Stomach (tissue), 9 donors: ENCODE measurements around the gene NEK7. TPM values are rescaled to one million over a fixed set of nuclear protein-coding genes. Genes with fewer than 3 reads are reported as not detected.
"Not testable (repeated sequence)": the region's sequence is repeated elsewhere in the genome, so short reads cannot be mapped to it uniquely, and the experiment has no call there.

Source experiments
- DNase-seq, 2 donors: peaks; one replicate each; pipeline versions ENCODE4 v3.0.0 to v3.0.0-alpha.2; 2013 to 2019
- H3K27ac ChIP-seq, 5 donors: fragments of 200-600 bp in 4 of 5; sonication (generic) in 4 of 5; one replicate each; pipeline ENCODE4 v1.5.1; 2013 to 2019; ENCODE audit warnings: mild to moderate bottlenecking in 1 of 5, moderate library complexity in 1 of 5
- H3K27me3 ChIP-seq, 3 donors: fragments of 200-600 bp; sonication (generic); one replicate each; pipeline ENCODE4 v1.5.1; 2017 to 2019; ENCODE audit warnings: mixed run types in 1 of 3
- H3K36me3 ChIP-seq, 4 donors: fragments of 200-600 bp; sonication (generic); 1 replicate in 3 of 4; 2 replicates in 1 of 4; pipeline ENCODE4 v1.5.1; 2016 to 2019
- H3K4me1 ChIP-seq, 4 donors: fragments of 200-600 bp; sonication (generic); one replicate each; pipeline ENCODE4 v1.5.1; 2016 to 2019
- H3K4me3 ChIP-seq, 4 donors: fragments of 200-600 bp; sonication (generic) in 3 of 4; one replicate each; pipeline ENCODE4 v1.5.1; 2016 to 2019; ENCODE audit warnings: mild to moderate bottlenecking in 1 of 4
- H3K9me3 ChIP-seq, 4 donors: fragments of 200-600 bp; sonication (generic); one replicate each; pipeline ENCODE4 v1.5.1; 2016 to 2019
- CTCF ChIP-seq, 7 experiments: fragments of 450-650 bp in 4 of 7; fragments of 200-600 bp in 3 of 7; sonication (generic) in 3 of 7; IDR thresholded peaks; one replicate each; pipeline ENCODE4 v1.5.1; 2016 to 2019; ENCODE audit warnings: antibody characterized with exemption in 7 of 7, control low read depth in 2 of 7, mild to moderate bottlenecking in 1 of 7
- EP300 ChIP-seq: sonication (generic); formaldehyde crosslinking; IDR thresholded peaks from one replicate; pipeline ENCODE4 v1.6.1; 2017; ENCODE audit warnings: antibody characterized with exemption
- POLR2A ChIP-seq, 4 donors: fragments of 450-650 bp; IDR thresholded peaks; one replicate each; pipeline ENCODE4 v1.6.1; 2016; ENCODE audit warnings: antibody characterized with exemption in 4 of 4, control low read depth in 2 of 4, mild to moderate bottlenecking in 1 of 4, moderate library complexity in 1 of 4
- POLR2AphosphoS5 ChIP-seq, 3 donors: sonication (generic); formaldehyde crosslinking; IDR thresholded peaks; one replicate each; pipeline ENCODE4 v1.6.1; 2016; ENCODE audit warnings: antibody characterized with exemption in 3 of 3
- WGBS, 5 donors: extraction: QIAGEN DNeasy Blood & Tissue Kit in 3 of 5; methylation state at CpG; one replicate each; pipeline versions ENCODE4 v1.1.5 to v1.1.7; 2013 to 2018; 5-methylcytosine and 5-hydroxymethylcytosine counted together
- intact Hi-C: fragments of 100-400 bp; cut with DNase I; formaldehyde crosslinking; loops from one replicate; pipeline ENCODE4 v1.15.1; 2023; ENCODE audit warnings: low total_unique reads
- polyA plus RNA-seq, 3 donors: library from polyadenylated mRNA; stranded (reverse); fragments of 200-250 nt; gene quantifications; one replicate each; pipeline ENCODE4 v1.2.3, GENCODE V29; 2013
- total RNA-seq, 5 donors: library from RNA; depleted of rRNA; stranded (reverse); fragments of >200 nt; gene quantifications; one replicate each; pipeline versions ENCODE4 v1.1.0 to v1.2.3, GENCODE V29; 2014 to 2016
- donor health status: healthy with polysubstance abuse.
- donor health status: Bipolar disorder and iron deficiency.
- donor health status: healthy.

Gene NEK7
- total and polyA plus RNA-seq, 8 donors = 13.2 to 116 (median 35.4) TPM

- intact Hi-C loops = no loop called here
Observed at GRCh38 chr1:198295971-198296370, 139.2 kb downstream of the NEK7 start.

GRCh38 chr1:198297281-198297680 lies 140.5 kb downstream of the NEK7 start:
- no peaks in the 10 kb centered on the region for H3K27me3 ChIP-seq

More at GRCh38 chr1:198295971-198296370, 139.2 kb downstream of the NEK7 start:
- 89 to 95% (median 92%) methylated on average over 4 of the region's 4 CpGs for WGBS, 5 donors
- H3K27me3 ChIP-seq = no peaks in the 10 kb centered on the region
- no peak overlapping the region for H3K4me3 ChIP-seq
- H3K27ac ChIP-seq = no peak overlapping the region
- DNase-seq = no peak
- TF ChIP-seq CTCF (IDR thresholded peaks at IDR 0.05) (no peak), POLR2A (IDR thresholded peaks at IDR 0.05) (no peak), EP300 (no peak), POLR2AphosphoS5 (IDR thresholded peaks at IDR 0.05) (no peak)
- peaks cover 0 to 1% (median 0%) of the 10 kb centered on the region in 4 donors for H3K4me1 ChIP-seq
- H3K9me3 ChIP-seq = no peaks in the 10 kb centered on the region
- H3K36me3 ChIP-seq = peaks cover 0 to 26% (median 13%) of the 10 kb centered on the region in 4 donors

GRCh38 chr1:198298640-198299039 lies 141.8 kb downstream of the NEK7 start:
- H3K27me3 ChIP-seq = no peaks in the 10 kb centered on the region
- no peaks in the 10 kb centered on the region for H3K4me1 ChIP-seq
- no peaks in the 10 kb centered on the region for H3K9me3 ChIP-seq
- no peak overlapping the region for H3K27ac ChIP-seq
- peaks cover 0 to 17% (median 10%) of the 10 kb centered on the region in 4 donors for H3K36me3 ChIP-seq
- TF ChIP-seq POLR2AphosphoS5 (IDR thresholded peaks at IDR 0.05) (no peak), CTCF (IDR thresholded peaks at IDR 0.05) (no peak), POLR2A (IDR thresholded peaks at IDR 0.05) (no peak)
- intact Hi-C loops = no loop called here
- no peak overlapping the region for H3K4me3 ChIP-seq
- 86 to 93% (median 87%) methylated on average over 6 of the region's 6 CpGs for WGBS, 5 donors
- no peak for DNase-seq

More at GRCh38 chr1:198297281-198297680, 140.5 kb downstream of the NEK7 start:
- Histone ChIP-seq H3K27ac (no peak overlapping the region), H3K36me3 (peaks cover 0 to 26% (median 13%) of the 10 kb centered on the region in 4 donors), H3K9me3 (no peaks in the 10 kb centered on the region), H3K4me1 (no peaks in the 10 kb centered on the region), H3K4me3 (no peak overlapping the region)
- 92 to 97% (median 94%) methylated on average over 2 of the region's 2 CpGs for WGBS, 5 donors
- TF ChIP-seq EP300 = no peak
- no peak for TF ChIP-seq CTCF (IDR thresholded peaks at IDR 0.05)
- intact Hi-C loops = no loop called here
- no peak for DNase-seq

- Histone ChIP-seq H3K36me3 (peaks cover 0 to 11% (median 7%) of the 10 kb centered on the region in 4 donors), H3K27ac (no peak overlapping the region), H3K9me3 (no peaks in the 10 kb centered on the region), H3K4me1 (no peaks in the 10 kb centered on the region), H3K27me3 (no peaks in the 10 kb centered on the region), H3K4me3 (no peak overlapping the region)
- intact Hi-C loops = no loop called here
- 93 to 100% (median 97%) methylated on average over 1 of the region's 1 CpG for WGBS, 5 donors
- TF ChIP-seq POLR2AphosphoS5 (IDR thresholded peaks at IDR 0.05) (no peak), EP300 (no peak), POLR2A (IDR thresholded peaks at IDR 0.05) (no peak)
- DNase-seq = no peak
Observed at GRCh38 chr1:198300451-198300850, 143.7 kb downstream of the NEK7 start.

- TF ChIP-seq POLR2AphosphoS5 (IDR thresholded peaks at IDR 0.05) (no peak), POLR2A (IDR thresholded peaks at IDR 0.05) (no peak), CTCF (IDR thresholded peaks at IDR 0.05) (no peak), EP300 (no peak)
Observed at GRCh38 chr1:198304431-198304830, 147.6 kb downstream of the NEK7 start.

GRCh38 chr1:198314817-198315216 lies 158.0 kb downstream of the NEK7 start:
- intact Hi-C loops, H3K27me3 ChIP-seq, H3K4me3 ChIP-seq, H3K9me3 ChIP-seq, H3K27ac ChIP-seq, H3K4me1 ChIP-seq: not testable (repeated sequence)
- WGBS, 5 donors = 74 to 93% (median 87%) methylated on average over 11 to 15 of the region's 15 CpGs
- H3K36me3 ChIP-seq = peaks cover 0 to 31% (median 15%) of the 10 kb centered on the region in 4 donors
- DNase-seq = peak in 1 of 2 donors; percentile 22

More at GRCh38 chr1:198304431-198304830, 147.6 kb downstream of the NEK7 start:
- no peak overlapping the region for H3K27ac ChIP-seq
- intact Hi-C loops = no loop called here
- no peaks in the 10 kb centered on the region for H3K27me3 ChIP-seq
- H3K36me3 ChIP-seq = peaks cover 0 to 15% (median 6%) of the 10 kb centered on the region in 4 donors
- DNase-seq = no peak
- no peak overlapping the region for H3K4me3 ChIP-seq
- no peaks in the 10 kb centered on the region for H3K4me1 ChIP-seq
- WGBS, 5 donors = 65 to 83% (median 77%) methylated on average over 3 of the region's 3 CpGs
- H3K9me3 ChIP-seq = no peaks in the 10 kb centered on the region

- H3K9me3 ChIP-seq, H3K4me3 ChIP-seq, H3K4me1 ChIP-seq, DNase-seq, H3K27ac ChIP-seq, H3K27me3 ChIP-seq, intact Hi-C loops: not testable (repeated sequence)
- WGBS, 5 donors = 91 to 97% (median 96%) methylated on average over 6 to 8 of the region's 8 CpGs
- peaks cover 0 to 33% (median 15%) of the 10 kb centered on the region in 4 donors for H3K36me3 ChIP-seq
Observed at GRCh38 chr1:198315331-198315730, 158.5 kb downstream of the NEK7 start.
